Right lobe of liver (tissue), 4 donors: Measurements from ENCODE around the gene ZNF319.

Experiments used
- POLR2A ChIP-seq: fragments of 450-650 bp; IDR thresholded peaks from one replicate; pipeline ENCODE4 v1.6.1; 2017; ENCODE audit warnings: antibody characterized with exemption, mild to moderate bottlenecking
- TF ChIP-seq, protein P1 (sequence below), 4 donors: fragments of 200-600 bp in 3 of 4; fragments of 450-650 bp in 1 of 4; IDR thresholded peaks; one replicate each; pipeline versions ENCODE4 v1.5.1 to v1.8.0; 2016 to 2022; ENCODE audit warnings: antibody characterized with exemption in 4 of 4, mild to moderate bottlenecking in 2 of 4
- donor health status: DM: no; HTN: no; CAD: no.
- donor health status: DM: no; HTN: no; CAD: no.
- donor health status: DM: no; HTN: yes; CAD: no.

DNA sequence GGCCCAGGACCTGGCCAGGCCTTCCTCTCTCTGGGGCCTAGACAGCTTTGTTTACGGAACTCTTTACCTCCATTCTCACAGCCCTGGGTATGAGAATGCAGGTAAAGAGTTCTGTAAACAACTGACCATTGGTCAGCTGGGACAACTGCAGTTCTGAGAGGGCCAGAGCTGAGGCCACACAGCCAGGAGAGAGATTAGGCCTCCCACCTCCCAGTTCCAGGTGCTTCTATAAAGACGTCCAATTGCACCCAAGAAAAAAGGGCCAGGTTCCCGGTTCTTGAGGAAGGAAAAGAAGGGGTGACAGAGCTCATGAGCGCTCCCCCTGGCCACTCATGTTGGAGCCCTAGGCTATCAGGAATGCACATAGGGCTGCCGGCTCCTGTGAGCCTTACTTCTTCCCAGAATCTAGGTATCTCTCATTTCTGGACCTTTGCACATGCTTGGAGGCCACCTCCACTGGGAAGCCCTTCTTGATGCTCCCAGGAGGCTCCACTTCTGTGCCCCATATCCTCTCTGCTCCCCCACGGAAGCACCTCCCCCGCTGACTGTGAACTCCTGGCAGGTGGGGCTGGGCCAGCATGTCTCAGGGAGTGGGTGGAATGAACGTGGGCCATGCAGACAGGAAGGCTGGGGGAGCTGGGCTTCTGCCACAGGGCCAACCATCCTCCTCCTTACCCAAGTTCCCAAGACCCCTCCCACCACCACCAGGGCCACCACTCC lies 42.6 kb downstream of the ZNF319 start:
- TF ChIP-seq, protein P1, sequence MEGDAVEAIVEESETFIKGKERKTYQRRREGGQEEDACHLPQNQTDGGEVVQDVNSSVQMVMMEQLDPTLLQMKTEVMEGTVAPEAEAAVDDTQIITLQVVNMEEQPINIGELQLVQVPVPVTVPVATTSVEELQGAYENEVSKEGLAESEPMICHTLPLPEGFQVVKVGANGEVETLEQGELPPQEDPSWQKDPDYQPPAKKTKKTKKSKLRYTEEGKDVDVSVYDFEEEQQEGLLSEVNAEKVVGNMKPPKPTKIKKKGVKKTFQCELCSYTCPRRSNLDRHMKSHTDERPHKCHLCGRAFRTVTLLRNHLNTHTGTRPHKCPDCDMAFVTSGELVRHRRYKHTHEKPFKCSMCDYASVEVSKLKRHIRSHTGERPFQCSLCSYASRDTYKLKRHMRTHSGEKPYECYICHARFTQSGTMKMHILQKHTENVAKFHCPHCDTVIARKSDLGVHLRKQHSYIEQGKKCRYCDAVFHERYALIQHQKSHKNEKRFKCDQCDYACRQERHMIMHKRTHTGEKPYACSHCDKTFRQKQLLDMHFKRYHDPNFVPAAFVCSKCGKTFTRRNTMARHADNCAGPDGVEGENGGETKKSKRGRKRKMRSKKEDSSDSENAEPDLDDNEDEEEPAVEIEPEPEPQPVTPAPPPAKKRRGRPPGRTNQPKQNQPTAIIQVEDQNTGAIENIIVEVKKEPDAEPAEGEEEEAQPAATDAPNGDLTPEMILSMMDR (IDR thresholded peaks at IDR 0.05) = no peak
- no peak for TF ChIP-seq POLR2A
